NOMO-1 treated with dmso at 0.1 percent for 144 hours (cell line): ENCODE data around the gene TSHZ3.

Source experiments
- DNase-seq: peaks from one replicate; lab custom pipeline; 2025; ENCODE audit not compliant: unreplicated experiment; lab: John Stamatoyannopoulos, UW

The TSHZ3 gene

GRCh38 chr19:31290931-31291590, 58.2 kb downstream of the TSHZ3 start:
- no peak for DNase-seq

- no peak for DNase-seq
Measured at GRCh38 chr19:31289976-31290375, 59.3 kb downstream of the TSHZ3 start.

GRCh38 chr19:31289381-31289880, 59.8 kb downstream of the TSHZ3 start:
- no peak for DNase-seq

- DNase-seq = no peak
Measured at GRCh38 chr19:31286491-31286890, 62.7 kb downstream of the TSHZ3 start.

- DNase-seq = no peak
Measured at GRCh38 chr19:31285744-31286143, 63.5 kb downstream of the TSHZ3 start.

- no peak for DNase-seq
Measured at GRCh38 chr19:31284621-31285020, 64.6 kb downstream of the TSHZ3 start.

GRCh38 chr19:31283701-31284100, 65.5 kb downstream of the TSHZ3 start:
- no peak for DNase-seq

GRCh38 chr19:31282346-31282745, 66.9 kb downstream of the TSHZ3 start:
- no peak for DNase-seq

GRCh38 chr19:31280287-31281006, 68.8 kb downstream of the TSHZ3 start:
- no peak for DNase-seq

GRCh38 chr19:31279436-31279765, 69.8 kb downstream of the TSHZ3 start:
- no peak for DNase-seq

- no peak for DNase-seq
Measured at GRCh38 chr19:31278555-31279435, 70.4 kb downstream of the TSHZ3 start.

GRCh38 chr19:31277516-31277915, 71.7 kb downstream of the TSHZ3 start:
- DNase-seq = no peak

GRCh38 chr19:31276831-31277230, 72.4 kb downstream of the TSHZ3 start:
- DNase-seq = no peak

GRCh38 chr19:31275068-31275334, 74.2 kb downstream of the TSHZ3 start:
- DNase-seq = no peak

GRCh38 chr19:31274251-31275067, 74.8 kb downstream of the TSHZ3 start:
- DNase-seq = no peak

GRCh38 chr19:31272583-31273106, 76.6 kb downstream of the TSHZ3 start:
- no peak for DNase-seq

- DNase-seq = no peak
Measured at GRCh38 chr19:31271306-31271911, 77.8 kb downstream of the TSHZ3 start.

GRCh38 chr19:31270897-31271296, 78.3 kb downstream of the TSHZ3 start:
- DNase-seq = no peak

GRCh38 chr19:31269425-31270127, 79.7 kb downstream of the TSHZ3 start:
- DNase-seq = no peak
